ENCODE results near the gene TECPR2.

GRCh38 chr14:102516531-102517391, 154.0 kb downstream of the TECPR2 start:
- TF ChIP-seq POLR2AphosphoS5 (IDR thresholded peaks at IDR 0.05; ENCODE audit: low read depth, low read length), result no peak
- no peak for TF ChIP-seq TAF1 (IDR thresholded peaks at IDR 0.05; ENCODE audit: borderline replicate concordance, low read depth, low read length)
- TF ChIP-seq POLR2A (IDR thresholded peaks at IDR 0.05; ENCODE audit: low read depth, low read length), result no peak

Data from GM12892 (cell line).